Measurements from ENCODE around the gene FITM2.

DNA sequence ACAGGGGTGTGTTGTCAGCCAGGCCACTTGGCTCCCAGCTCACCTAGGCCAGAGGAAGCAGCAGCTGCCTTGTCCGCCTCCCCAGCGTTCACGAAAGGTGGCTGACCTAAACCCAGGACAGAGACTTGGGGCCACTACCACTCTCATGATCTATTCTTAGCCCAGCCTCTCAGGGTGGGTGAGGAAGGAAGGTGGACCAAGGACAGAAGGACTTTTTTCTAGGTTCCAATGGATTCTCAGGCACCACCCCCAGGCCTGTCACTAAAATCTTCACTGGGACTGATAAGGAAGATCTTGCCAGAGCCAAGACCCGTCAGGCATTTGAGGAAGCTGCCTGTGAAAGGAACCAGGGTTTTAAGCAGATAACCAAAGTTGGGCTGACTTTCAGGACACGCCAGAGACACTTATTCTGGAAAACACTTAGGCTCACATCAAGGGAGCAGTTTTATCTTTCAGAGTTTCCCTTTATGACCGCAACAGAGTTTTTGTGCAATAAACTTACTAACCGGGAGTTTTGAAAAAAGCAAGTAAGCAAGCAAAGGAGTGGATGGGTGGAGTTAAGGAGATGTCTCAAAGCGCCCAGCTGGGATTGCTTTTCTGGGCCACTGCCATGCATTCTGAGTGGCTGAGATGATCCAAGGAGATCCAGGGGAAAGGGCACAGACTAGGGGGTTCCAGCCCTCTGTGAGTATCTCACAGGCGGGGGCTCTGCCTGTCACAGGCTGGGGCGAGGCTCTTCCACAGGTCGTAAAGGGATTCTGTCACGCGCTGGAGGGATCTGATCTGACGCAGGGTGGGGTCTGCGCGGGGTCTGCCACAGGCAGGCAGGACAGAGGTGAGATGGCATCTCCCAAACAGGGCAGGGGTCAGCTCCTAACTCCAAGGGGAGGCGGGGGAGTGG is 989 bp downstream of the FITM2 start:
- TF ChIP-seq, protein P1, sequence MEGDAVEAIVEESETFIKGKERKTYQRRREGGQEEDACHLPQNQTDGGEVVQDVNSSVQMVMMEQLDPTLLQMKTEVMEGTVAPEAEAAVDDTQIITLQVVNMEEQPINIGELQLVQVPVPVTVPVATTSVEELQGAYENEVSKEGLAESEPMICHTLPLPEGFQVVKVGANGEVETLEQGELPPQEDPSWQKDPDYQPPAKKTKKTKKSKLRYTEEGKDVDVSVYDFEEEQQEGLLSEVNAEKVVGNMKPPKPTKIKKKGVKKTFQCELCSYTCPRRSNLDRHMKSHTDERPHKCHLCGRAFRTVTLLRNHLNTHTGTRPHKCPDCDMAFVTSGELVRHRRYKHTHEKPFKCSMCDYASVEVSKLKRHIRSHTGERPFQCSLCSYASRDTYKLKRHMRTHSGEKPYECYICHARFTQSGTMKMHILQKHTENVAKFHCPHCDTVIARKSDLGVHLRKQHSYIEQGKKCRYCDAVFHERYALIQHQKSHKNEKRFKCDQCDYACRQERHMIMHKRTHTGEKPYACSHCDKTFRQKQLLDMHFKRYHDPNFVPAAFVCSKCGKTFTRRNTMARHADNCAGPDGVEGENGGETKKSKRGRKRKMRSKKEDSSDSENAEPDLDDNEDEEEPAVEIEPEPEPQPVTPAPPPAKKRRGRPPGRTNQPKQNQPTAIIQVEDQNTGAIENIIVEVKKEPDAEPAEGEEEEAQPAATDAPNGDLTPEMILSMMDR (IDR thresholded peaks at IDR 0.05), result no peak
- TF ChIP-seq POLR2A (IDR thresholded peaks at IDR 0.05), result peak in 1 of 3 donors; percentile 14
